Right lobe of liver (tissue), 6 donors: ENCODE measurements around the gene ABLIM2. TPM values are rescaled to one million over a fixed set of nuclear protein-coding genes. Genes with fewer than 3 reads are reported as not detected.

Experiments
- ATAC-seq, 4 donors: fragments of 200-7000 bp; cut with Tn5 transposase; one replicate each; pipeline ENCODE4 v1.9.1; 2020; ENCODE audit warnings: mild to moderate bottlenecking in 4 of 4, moderate library complexity in 4 of 4
- DNase-seq, 3 donors: peaks; one replicate each; pipeline ENCODE4 v3.0.0-alpha.2; 2020
- H3K27ac ChIP-seq, 3 donors: fragments of 200-600 bp; one replicate each; pipeline ENCODE4 v1.8.0; 2022
- H3K27me3 ChIP-seq, 2 donors: fragments of 200-600 bp; one replicate each; pipeline ENCODE4 v1.8.0; 2022
- H3K36me3 ChIP-seq, 4 donors: fragments of 200-600 bp; sonication (generic) in 1 of 4; one replicate each; pipeline versions ENCODE4 v1.5.1 to v1.8.0; 2017 to 2022; ENCODE audit warnings: control low read depth in 1 of 4
- H3K4me1 ChIP-seq, 4 donors: fragments of 200-600 bp; sonication (generic) in 1 of 4; one replicate each; pipeline versions ENCODE4 v1.5.1 to v1.8.0; 2017 to 2022; ENCODE audit warnings: control low read depth in 1 of 4
- H3K4me3 ChIP-seq, 3 donors: fragments of 200-600 bp; one replicate each; pipeline ENCODE4 v1.8.0; 2022
- H3K9me3 ChIP-seq, 4 donors: fragments of 200-600 bp; sonication (generic) in 1 of 4; one replicate each; pipeline versions ENCODE4 v1.5.1 to v1.8.0; 2017 to 2022; ENCODE audit warnings: control low read depth in 1 of 4
- CTCF ChIP-seq, 4 donors: fragments of 200-600 bp in 3 of 4; fragments of 450-650 bp in 1 of 4; IDR thresholded peaks; one replicate each; pipeline versions ENCODE4 v1.5.1 to v1.8.0; 2016 to 2022; ENCODE audit warnings: antibody characterized with exemption in 4 of 4, mild to moderate bottlenecking in 2 of 4
- POLR2A ChIP-seq: fragments of 450-650 bp; IDR thresholded peaks from one replicate; pipeline ENCODE4 v1.6.1; 2017; ENCODE audit warnings: antibody characterized with exemption, mild to moderate bottlenecking
- WGBS: methylation state at CpG from one replicate; pipeline ENCODE4 v1.1.6; 2018; ENCODE audit warnings: low coverage, low lambda C conversion rate; ENCODE audit not compliant: insufficient coverage; ENCODE audit errors: missing lambda C conversion rate; 5-methylcytosine and 5-hydroxymethylcytosine counted together
- intact Hi-C, 2 donors: fragments of 100-400 bp; cut with DNase I; formaldehyde crosslinking; loops; one replicate each; pipeline versions ENCODE4 v1.11.2 to v1.14.1; 2022
- total RNA-seq, 6 experiments: library from RNA; depleted of rRNA in 2 of 6; stranded (reverse); fragments of >200 nt in 2 of 6; fragmentation: NEBNext Ultra II Directional in 3 of 6; extraction: Animal tissue kit (Norgen Biotek cat#: 25700) in 3 of 6; gene quantifications; one replicate each; pipeline versions ENCODE4 v1.1.0 to v1.2.4, GENCODE V29; 2016 to 2023
- donor health status: DM: no; HTN: yes; CAD: no.
- donor health status: DM: no; HTN: no; CAD: no.
- donor health status: DM: no; HTN: no; CAD: no.
- donor health status: DM: no; HTN: yes; CAD: no.
- donor health status: DM: no; HTN: yes; CAD: no.

The ABLIM2 gene
- total RNA-seq, 6 experiments from 2014 or later: 0.93 to 3.5 (median 2.3) TPM

GRCh38 chr4:8047837-8048678 is 110.6 kb downstream of the ABLIM2 start:
- WGBS: 91% methylated on average over 13 of the region's 21 CpGs
- no peak for TF ChIP-seq POLR2A
- TF ChIP-seq CTCF (IDR thresholded peaks at IDR 0.05): no peak
- Histone ChIP-seq H3K4me1 (peaks cover 0 to 7% (median 3%) of the 10 kb centered on the region in 4 donors), H3K4me3 (no peak overlapping the region), H3K27me3 (no peaks in the 10 kb centered on the region), H3K9me3 (no peaks in the 10 kb centered on the region), H3K27ac (no peak overlapping the region), H3K36me3 (no peaks in the 10 kb centered on the region)
- intact Hi-C loops: no loop called here
- ATAC-seq (no peak), DNase-seq (no peak)

GRCh38 chr4:8046925-8047541 is 111.6 kb downstream of the ABLIM2 start:
- Histone ChIP-seq H3K36me3 (no peaks in the 10 kb centered on the region), H3K27me3 (no peaks in the 10 kb centered on the region), H3K27ac (no peak overlapping the region), H3K4me1 (peaks cover 0 to 7% (median 3%) of the 10 kb centered on the region in 4 donors), H3K9me3 (no peaks in the 10 kb centered on the region), H3K4me3 (no peak overlapping the region)
- no peak for TF ChIP-seq POLR2A
- TF ChIP-seq CTCF (IDR thresholded peaks at IDR 0.05): no peak
- WGBS: 89% methylated on average over 15 of the region's 20 CpGs
- no peak for DNase-seq
- intact Hi-C loops: no loop called here
- no peak for ATAC-seq

DNA sequence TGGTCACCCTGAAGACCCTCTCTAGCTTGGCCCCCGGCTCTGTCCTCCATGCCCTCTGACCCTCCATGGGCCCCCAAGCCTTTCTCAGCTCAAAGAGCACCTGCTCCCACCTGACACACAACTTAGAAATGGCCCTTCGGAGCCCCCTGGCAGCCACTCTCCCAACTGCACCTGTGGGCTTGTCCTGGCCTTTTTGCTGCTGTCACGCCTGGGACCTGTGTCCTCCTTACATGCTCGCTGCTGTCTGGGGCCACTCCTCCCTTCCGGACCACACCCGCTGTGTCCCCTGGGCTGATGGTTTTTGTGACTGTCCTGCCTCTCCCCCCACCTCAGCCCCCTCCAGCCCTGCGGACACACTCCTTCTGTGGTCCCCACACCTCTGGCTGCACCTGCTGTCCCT is 112.7 kb downstream of the ABLIM2 start:
- no peaks in the 10 kb centered on the region for H3K36me3 ChIP-seq
- peaks cover 0 to 5% (median 3%) of the 10 kb centered on the region in 4 donors for H3K4me1 ChIP-seq
- 87% methylated on average over 6 of the region's 7 CpGs for WGBS
- intact Hi-C loops: no loop called here
- no peak for TF ChIP-seq CTCF (IDR thresholded peaks at IDR 0.05)
- no peak for TF ChIP-seq POLR2A
- H3K27me3 ChIP-seq: no peaks in the 10 kb centered on the region
- ATAC-seq (no peak), DNase-seq (no peak)
- no peaks in the 10 kb centered on the region for H3K9me3 ChIP-seq
- no peak overlapping the region for H3K4me3 ChIP-seq
- no peak overlapping the region for H3K27ac ChIP-seq

DNA sequence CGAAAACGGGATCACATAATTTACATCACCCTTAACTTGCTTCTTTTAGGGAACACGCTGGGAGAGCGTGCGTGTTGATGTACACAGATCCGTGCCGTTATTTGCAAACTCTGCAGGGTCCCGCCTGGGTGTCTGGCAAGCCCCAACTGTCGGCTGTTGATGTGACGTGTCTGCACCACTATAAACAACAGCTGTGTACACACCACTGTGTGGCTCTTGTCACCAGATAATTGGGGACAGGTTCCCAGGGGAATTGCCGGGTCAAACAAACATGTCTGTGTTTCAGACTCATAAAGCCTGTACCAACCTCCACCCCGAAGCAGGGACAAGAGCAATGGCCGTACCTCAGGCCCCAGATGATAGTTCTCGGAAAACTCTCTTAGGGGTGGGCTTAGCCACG is 113.9 kb downstream of the ABLIM2 start:
- Histone ChIP-seq H3K27ac (no peak overlapping the region), H3K27me3 (no peaks in the 10 kb centered on the region), H3K4me3 (no peak overlapping the region), H3K9me3 (no peaks in the 10 kb centered on the region), H3K4me1 (no peaks in the 10 kb centered on the region), H3K36me3 (no peaks in the 10 kb centered on the region)
- TF ChIP-seq CTCF (IDR thresholded peaks at IDR 0.05) (no peak), POLR2A (no peak)
- no peak for DNase-seq
- no peak for ATAC-seq
- WGBS: 20% methylated on average over 4 of the region's 15 CpGs
- intact Hi-C loops: no loop called here
